ENCODE measurements around the gene MAP3K2. TPM values are rescaled to one million over a fixed set of nuclear protein-coding genes. Genes with fewer than 3 reads are reported as not detected.

Gene MAP3K2
- total RNA-seq, 4 donors from 2014 or later, result 34.2 to 69.5 (median 61.1) TPM

DNA sequence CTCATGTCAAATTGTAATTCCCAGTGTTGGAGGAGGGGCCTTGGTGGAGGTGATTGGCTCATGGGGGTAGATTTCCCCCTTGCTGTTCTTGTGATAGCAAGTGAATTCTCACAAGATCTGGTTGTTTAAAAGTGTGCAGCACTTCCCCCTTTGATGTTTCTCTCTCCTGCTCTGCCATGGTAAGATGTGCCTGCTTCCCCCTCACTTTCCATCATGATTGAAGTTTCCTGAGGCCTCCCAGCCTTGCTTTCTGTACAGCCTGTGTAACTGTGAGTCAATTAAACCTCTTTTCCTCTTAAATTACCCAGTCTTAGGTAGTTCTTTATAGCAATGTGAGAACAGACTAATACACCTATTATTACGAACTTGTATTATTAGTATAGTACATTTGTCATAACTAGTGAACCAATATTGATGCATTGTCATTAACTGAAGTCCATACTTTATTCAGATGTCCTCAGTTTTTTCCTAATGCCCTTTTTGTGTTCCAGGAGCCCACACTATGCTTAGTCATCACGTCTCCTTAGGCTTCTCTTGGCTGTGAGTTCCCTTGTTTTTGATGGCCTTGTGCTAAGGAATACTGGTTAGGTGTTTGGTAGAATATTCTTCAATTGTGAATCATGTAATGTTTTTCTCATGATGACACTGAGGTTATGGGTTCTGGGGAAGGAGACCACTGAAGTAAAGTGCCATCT is 4.5 kb upstream of the MAP3K2 start:
- H3K27me3 ChIP-seq, result no peaks in the 10 kb centered on the region
- TF ChIP-seq EP300 (IDR thresholded peaks at IDR 0.05), result no peak
- TF ChIP-seq, protein P1, sequence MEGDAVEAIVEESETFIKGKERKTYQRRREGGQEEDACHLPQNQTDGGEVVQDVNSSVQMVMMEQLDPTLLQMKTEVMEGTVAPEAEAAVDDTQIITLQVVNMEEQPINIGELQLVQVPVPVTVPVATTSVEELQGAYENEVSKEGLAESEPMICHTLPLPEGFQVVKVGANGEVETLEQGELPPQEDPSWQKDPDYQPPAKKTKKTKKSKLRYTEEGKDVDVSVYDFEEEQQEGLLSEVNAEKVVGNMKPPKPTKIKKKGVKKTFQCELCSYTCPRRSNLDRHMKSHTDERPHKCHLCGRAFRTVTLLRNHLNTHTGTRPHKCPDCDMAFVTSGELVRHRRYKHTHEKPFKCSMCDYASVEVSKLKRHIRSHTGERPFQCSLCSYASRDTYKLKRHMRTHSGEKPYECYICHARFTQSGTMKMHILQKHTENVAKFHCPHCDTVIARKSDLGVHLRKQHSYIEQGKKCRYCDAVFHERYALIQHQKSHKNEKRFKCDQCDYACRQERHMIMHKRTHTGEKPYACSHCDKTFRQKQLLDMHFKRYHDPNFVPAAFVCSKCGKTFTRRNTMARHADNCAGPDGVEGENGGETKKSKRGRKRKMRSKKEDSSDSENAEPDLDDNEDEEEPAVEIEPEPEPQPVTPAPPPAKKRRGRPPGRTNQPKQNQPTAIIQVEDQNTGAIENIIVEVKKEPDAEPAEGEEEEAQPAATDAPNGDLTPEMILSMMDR (IDR thresholded peaks at IDR 0.05), result no peak
- TF ChIP-seq POLR2A (IDR thresholded peaks at IDR 0.05), result no peak
- WGBS, 2 donors, result 72% methylated on average over 2 of the region's 2 CpGs
- H3K4me3 ChIP-seq, result no peak overlapping the region
- no peaks in the 10 kb centered on the region for H3K36me3 ChIP-seq
- DNase-seq (ENCODE audit: low spot score in 2 of 2), result no peak
- H3K9me3 ChIP-seq, result no peaks in the 10 kb centered on the region
- H3K4me1 ChIP-seq, result peaks cover 0 to 12% (median 9%) of the 10 kb centered on the region in 4 donors
- no peak overlapping the region for H3K27ac ChIP-seq

DNA sequence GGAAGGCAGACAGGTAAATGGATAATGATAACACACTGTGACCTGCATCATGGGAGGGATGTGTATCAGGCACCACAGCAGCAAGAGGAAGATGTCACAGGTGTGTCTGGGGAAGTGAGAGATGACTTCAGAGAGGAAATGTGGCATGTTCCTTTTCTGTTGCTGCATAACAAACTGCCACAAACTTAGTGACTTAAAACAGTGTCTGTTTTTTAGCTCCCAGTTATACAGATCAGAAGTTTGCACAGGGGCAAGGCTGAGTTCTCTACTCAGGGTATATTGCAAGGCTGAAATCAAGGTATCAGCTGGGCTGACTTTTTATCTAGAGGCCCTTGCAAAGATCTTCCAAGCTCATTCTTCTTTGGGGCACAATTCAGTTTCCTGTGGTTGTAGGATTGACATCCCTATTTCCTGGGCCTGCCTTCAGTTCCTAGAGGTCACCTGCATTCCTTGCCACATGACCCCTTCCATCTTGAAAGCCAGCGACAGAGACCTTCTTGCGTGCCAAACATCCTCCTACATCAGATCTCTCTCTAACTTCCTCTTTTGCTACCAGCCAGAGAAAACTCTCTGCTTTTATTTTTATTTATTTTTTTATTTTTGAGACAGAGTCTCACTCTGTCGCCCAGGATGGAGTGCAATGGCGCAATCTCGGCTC is 2.1 kb upstream of the MAP3K2 start:
- WGBS, 2 donors, result 81% methylated on average over 5 of the region's 5 CpGs
- no peaks in the 10 kb centered on the region for H3K27me3 ChIP-seq
- no peaks in the 10 kb centered on the region for H3K36me3 ChIP-seq
- peak overlapping the region in 1 of 4 donors; percentile 32 for H3K27ac ChIP-seq
- peaks cover 0 to 34% (median 22%) of the 10 kb centered on the region in 4 donors for H3K4me1 ChIP-seq
- H3K9me3 ChIP-seq, result no peaks in the 10 kb centered on the region
- TF ChIP-seq POLR2A (IDR thresholded peaks at IDR 0.05), result no peak
- TF ChIP-seq, protein P1 (IDR thresholded peaks at IDR 0.05), result no peak
- no peak for TF ChIP-seq EP300 (IDR thresholded peaks at IDR 0.05)
- no peak for DNase-seq (ENCODE audit: low spot score in 2 of 2)
- no peak overlapping the region for H3K4me3 ChIP-seq

DNA sequence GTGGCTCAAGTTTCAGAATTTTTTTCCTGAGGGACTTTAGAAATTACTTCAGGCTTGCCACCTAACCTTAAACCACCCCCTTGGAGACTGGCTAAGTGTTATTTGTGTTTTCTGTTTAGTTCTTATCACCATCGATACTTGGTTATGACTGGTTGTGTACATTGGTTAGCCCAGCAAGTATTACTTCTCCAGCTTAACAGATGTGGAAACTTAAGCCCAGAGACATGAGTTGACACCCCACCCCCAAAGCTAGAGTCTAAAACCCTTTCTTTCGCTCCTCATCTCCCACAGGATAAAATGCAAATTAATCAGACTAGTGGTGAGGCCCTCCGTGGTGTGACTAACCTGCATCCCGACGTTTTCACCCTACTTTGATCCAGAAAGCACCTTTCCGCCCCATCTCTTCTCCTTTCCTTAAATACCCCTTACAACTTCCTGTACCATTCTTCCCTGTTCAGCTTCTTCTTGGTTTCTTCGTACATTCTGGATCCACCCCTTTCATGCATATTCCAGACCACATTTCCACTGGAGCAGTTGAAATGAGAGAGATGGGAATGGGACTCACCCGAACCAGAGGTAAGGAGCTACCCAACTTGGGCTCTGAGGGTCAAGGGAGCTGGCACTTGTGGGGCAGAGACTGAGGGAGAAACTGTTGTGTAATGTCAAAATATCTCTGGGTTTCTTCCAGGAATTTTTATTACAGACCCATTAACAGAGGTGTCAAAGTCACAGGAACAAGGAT is 819 bp upstream of the MAP3K2 start:
- Histone ChIP-seq H3K9me3 (no peaks in the 10 kb centered on the region), H3K36me3 (no peaks in the 10 kb centered on the region), H3K27ac (peak overlapping the region; percentile 97 to 100 (median 100)), H3K27me3 (no peaks in the 10 kb centered on the region), H3K4me1 (peaks cover 0 to 42% (median 22%) of the 10 kb centered on the region in 4 donors), H3K4me3 (peak overlapping the region; percentile 48 to 100 (median 94))
- no peak for TF ChIP-seq POLR2A (IDR thresholded peaks at IDR 0.05)
- no peak for TF ChIP-seq EP300 (IDR thresholded peaks at IDR 0.05)
- TF ChIP-seq, protein P1 (IDR thresholded peaks at IDR 0.05), result no peak
- no peak for DNase-seq (ENCODE audit: low spot score in 2 of 2)
- WGBS, 2 donors, result 46 to 51% methylated on average over 8 of the region's 8 CpGs

DNA sequence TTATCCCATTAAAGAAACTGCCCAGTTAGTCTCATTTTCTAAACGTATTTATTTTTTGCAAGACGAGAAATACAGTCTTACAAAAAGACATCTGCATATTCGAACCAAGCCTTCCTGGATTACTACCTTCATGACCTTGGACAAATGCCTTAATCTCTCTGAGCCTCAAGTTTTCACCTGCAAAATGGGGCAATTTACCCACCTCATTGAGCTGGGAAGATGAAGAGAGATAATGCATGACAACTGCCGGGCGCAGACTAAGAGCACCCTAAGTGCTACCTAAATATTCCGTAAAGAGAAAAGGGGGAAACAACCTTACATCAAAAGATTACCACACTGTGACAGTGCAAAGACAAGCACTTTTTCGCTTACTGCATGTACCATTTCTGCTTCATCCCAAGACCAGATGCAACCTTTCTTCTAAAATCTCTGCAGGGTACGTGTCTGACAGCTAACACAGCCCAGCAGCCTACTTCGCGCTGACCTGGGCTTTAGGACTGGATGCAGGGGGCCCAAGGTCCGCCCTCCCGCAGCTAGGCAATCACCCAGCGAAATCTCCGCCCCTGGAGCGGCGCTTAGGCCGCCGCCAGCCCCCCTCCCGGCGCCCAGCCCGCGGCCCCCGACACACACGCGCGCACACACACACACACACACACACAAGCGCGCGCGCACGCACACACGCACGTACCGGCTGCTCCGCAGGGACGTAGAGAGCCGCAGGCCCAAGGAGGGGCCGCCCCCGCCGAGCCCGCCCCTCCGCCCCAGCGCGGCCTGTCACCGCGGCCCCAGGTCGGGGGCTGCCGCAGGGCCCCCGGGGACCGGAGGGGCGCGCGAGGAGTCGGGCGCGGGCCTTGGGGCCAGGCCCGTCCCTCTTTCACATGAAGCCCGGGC is 766 bp downstream of the MAP3K2 start:
- Histone ChIP-seq H3K36me3 (no peaks in the 10 kb centered on the region), H3K27me3 (no peaks in the 10 kb centered on the region), H3K27ac (peak overlapping the region; percentile 100), H3K9me3 (no peaks in the 10 kb centered on the region), H3K4me3 (peak overlapping the region; percentile 94 to 100 (median 97)), H3K4me1 (peaks cover 0 to 52% (median 22%) of the 10 kb centered on the region in 4 donors)
- no peak for TF ChIP-seq POLR2A (IDR thresholded peaks at IDR 0.05)
- TF ChIP-seq EP300 (IDR thresholded peaks at IDR 0.05), result no peak
- TF ChIP-seq, protein P1 (IDR thresholded peaks at IDR 0.05), result no peak
- 1% methylated on average over 20 to 26 of the region's 58 CpGs for WGBS, 2 donors
- DNase-seq (ENCODE audit: low spot score in 2 of 2), result peak; percentile 73 to 74
